HepG2 (cell line): ENCODE measurements around the gene TCN2. TPM values are rescaled to one million over a fixed set of nuclear protein-coding genes. Genes with fewer than 3 reads are reported as not detected.

Source experiments
- ATAC-seq: fragments of 200-7000 bp; cut with Tn5 transposase; 3 replicates; pipeline ENCODE4 v1.9.1; 2020; ENCODE audit warnings: mild to moderate bottlenecking, moderate library complexity
- BruUV-seq: library from RNA; stranded (reverse); fragments of 400-500 nt; replicated peaks from 2 replicates; lab custom pipeline; 2021; lab: Mats Ljungman, UMichigan
- CTCF ChIA-PET: fragments of 300-600 bp; formaldehyde crosslinking; extraction: SDS; loops from one replicate; lab custom pipeline; 2021; ENCODE audit warnings: low total read pairs, inconsistent platforms, low intra/inter-chr PET ratio; lab: Yijun Ruan, JAX
- POLR2A ChIA-PET: fragments of 350-600 bp; sonication (Branson Sonifier 250); formaldehyde crosslinking; loops from one replicate; lab custom pipeline; 2020; ENCODE audit warnings: antibody characterized with exemption, inconsistent platforms; lab: Yijun Ruan, JAX
- DNase-seq: peaks from one replicate; pipeline ENCODE4 v3.0.0-alpha.2; 2015; ENCODE audit warnings: low spot score
- FAIRE-seq: peaks from 3 replicates; lab custom pipeline; 2011; peaks lifted over from hg19 to GRCh38; lab: Jason Lieb, UNC
- H2AFZ ChIP-seq: one replicate; pipeline ENCODE4 v1.6.1; 2011; ENCODE audit warnings: low read length, inconsistent platforms
- H3K27ac ChIP-seq: fragments of 300-600 bp; 3 replicates; pipeline ENCODE4 v1.8.0; 2011; ENCODE audit warnings: mixed run types, mild to moderate bottlenecking, mixed read lengths, low read length, inconsistent platforms; ENCODE audit not compliant: insufficient read depth; ENCODE audit errors: extremely low read length
- H3K27me3 ChIP-seq, 2 experiments: fragments of 200-600 bp in 1 of 2; 2 replicates in 1 of 2; 3 replicates in 1 of 2; pipeline versions ENCODE4 v1.6.0 to v1.8.0; 2011; ENCODE audit warnings: low read length in 2 of 2, mild to moderate bottlenecking in 2 of 2, moderate library complexity in 2 of 2, inconsistent platforms in 1 of 2; ENCODE audit not compliant: insufficient read depth in 2 of 2, control insufficient read depth in 1 of 2
- H3K36me3 ChIP-seq, 2 experiments: fragments of 200-600 bp in 1 of 2; replicated peaks in 1 of 2; 2 replicates in 1 of 2; 3 replicates in 1 of 2; pipeline versions ENCODE4 v1.5.1 to v1.8.0; 2011; ENCODE audit warnings: low read length in 2 of 2, inconsistent platforms in 1 of 2; ENCODE audit not compliant: insufficient read depth in 2 of 2, control insufficient read depth in 1 of 2
- H3K4me1 ChIP-seq: 2 replicates; pipeline ENCODE4 v1.5.1; 2012; ENCODE audit warnings: low read length, inconsistent platforms; ENCODE audit not compliant: insufficient read depth
- H3K4me2 ChIP-seq: 2 replicates; pipeline ENCODE4 v1.6.0; 2011; ENCODE audit warnings: low read depth, low read length, inconsistent platforms
- H3K4me3 ChIP-seq, 3 experiments: fragments of 200-600 bp in 1 of 3; sonication (generic), shearing (Covaris generic) in 1 of 3; replicated peaks in 1 of 3; 2 replicates each; pipeline ENCODE4 v1.5.1; 2011 to 2016; ENCODE audit warnings: low read length in 3 of 3, inconsistent platforms in 2 of 3, low read depth in 2 of 3, mild to moderate bottlenecking in 2 of 3, control low read depth in 1 of 3, mixed read lengths in 1 of 3; ENCODE audit not compliant: insufficient read depth in 1 of 3
- H3K79me2 ChIP-seq: one replicate; pipeline ENCODE4 v1.6.1; 2011; ENCODE audit warnings: low read length, inconsistent platforms; ENCODE audit not compliant: insufficient read depth
- H3K9ac ChIP-seq: 2 replicates; pipeline ENCODE4 v1.6.0; 2011; ENCODE audit warnings: mild to moderate bottlenecking, low read depth, low read length, inconsistent platforms; ENCODE audit not compliant: insufficient read depth
- H3K9me3 ChIP-seq: 2 replicates; pipeline ENCODE4 v1.5.1; 2012; ENCODE audit warnings: mild to moderate bottlenecking, low read length
- H4K20me1 ChIP-seq: 2 replicates; pipeline ENCODE4 v1.6.0; 2011; ENCODE audit warnings: inconsistent platforms, mild to moderate bottlenecking, low read length, moderate library complexity; ENCODE audit not compliant: insufficient read depth
- KDM3A ChIP-seq: IDR thresholded peaks from 2 replicates; pipeline ENCODE4 v1.6.1; 2018; ENCODE audit warnings: low read depth, missing compliant biosample characterization
- KDM4B ChIP-seq: sonication (generic); formaldehyde crosslinking; IDR thresholded peaks from 2 replicates; pipeline ENCODE4 v1.4.0; 2020; ENCODE audit warnings: missing genetic modification reagents
- NFE2L1 ChIP-seq: sonication (generic); formaldehyde crosslinking; IDR thresholded peaks from 2 replicates; pipeline ENCODE4 v1.4.0; 2020; ENCODE audit warnings: missing genetic modification reagents, mild to moderate bottlenecking, borderline replicate concordance
- PTBP1 ChIP-seq: fragments of 200-400 bp; formaldehyde crosslinking; IDR thresholded peaks from 2 replicates; pipeline ENCODE4 v1.6.1; 2018; ENCODE audit warnings: low read length, low read depth; ENCODE audit not compliant: poor library complexity, severe bottlenecking
- RORA ChIP-seq: sonication (generic); formaldehyde crosslinking; IDR thresholded peaks from 2 replicates; pipeline ENCODE4 v1.5.0; 2020; ENCODE audit warnings: mild to moderate bottlenecking, missing genetic modification reagents, moderate library complexity
- TSC22D2 ChIP-seq: sonication (generic); formaldehyde crosslinking; IDR thresholded peaks from 2 replicates; pipeline ENCODE4 v1.5.1; 2020; ENCODE audit warnings: missing genetic modification reagents, mild to moderate bottlenecking, borderline replicate concordance
- ZNF326 ChIP-seq: sonication (generic); formaldehyde crosslinking; IDR thresholded peaks from 2 replicates; pipeline ENCODE4 v1.4.0; 2020; ENCODE audit warnings: missing genetic modification reagents, borderline replicate concordance
- ZNF562 ChIP-seq: sonication (generic); formaldehyde crosslinking; IDR thresholded peaks from 2 replicates; pipeline ENCODE4 v1.8.0; 2022; ENCODE audit warnings: missing genetic modification reagents, borderline replicate concordance
- ZNF674 ChIP-seq: sonication (generic); formaldehyde crosslinking; IDR thresholded peaks from 2 replicates; pipeline ENCODE4 v1.5.0; 2020; ENCODE audit warnings: low read depth, mild to moderate bottlenecking, missing genetic modification reagents
- ZNF724P ChIP-seq: sonication (generic); formaldehyde crosslinking; IDR thresholded peaks from 2 replicates; pipeline ENCODE4 v1.8.0; 2022; ENCODE audit warnings: missing genetic modification reagents, borderline replicate concordance
- whole genome bisulfite sequencing: methylation state at CpG from one replicate; pipeline ENCODE4 v1.1.6; 2017; ENCODE audit warnings: low lambda C conversion rate; 5-methylcytosine and 5-hydroxymethylcytosine counted together
- in situ Hi-C: cut with HindIII; loops from 2 replicates; pipeline ENCODE4 v1.10.0; 2017; ENCODE audit warnings: low pct_unique_long_range_greater_than_20kb; ENCODE audit not compliant: extremely low pct_ligation_motif_present
- intact Hi-C: fragments of 100-400 bp; cut with micrococcal nuclease; formaldehyde crosslinking; loops from one replicate; pipeline ENCODE4 v1.10.0; 2022; ENCODE audit not compliant: unreplicated experiment
- polyA plus RNA-seq, 8 experiments: library from polyadenylated mRNA; depleted of rRNA in 3 of 8; stranded (reverse) in 7 of 8; unstranded in 1 of 8; fragments of >200 nt; fragmentation: Illumina TruSeq in 4 of 8; extraction: Trizol in 4 of 8; gene quantifications; 2 replicates each; pipeline versions ENCODE4 v1.2.1 to v1.2.3, GENCODE V29; 2011 to 2016; ENCODE audit warnings: low read depth in 4 of 8, missing spikeins in 1 of 8, mixed read lengths in 1 of 8; ENCODE audit not compliant: insufficient read depth in 1 of 8
- total RNA-seq, 5 experiments: library from RNA; depleted of rRNA; stranded (reverse); fragments of >200 nt; fragmentation: Illumina TruSeq; extraction: Trizol; gene quantifications; 2 replicates each; pipeline ENCODE4 v1.2.3, GENCODE V29; 2016; ENCODE audit warnings: low read depth in 1 of 5
- TF ChIP-seq, protein P1 (sequence below): sonication (generic); formaldehyde crosslinking; IDR thresholded peaks from 2 replicates; pipeline ENCODE4; 2020; ENCODE audit warnings: missing genetic modification reagents, mild to moderate bottlenecking, borderline replicate concordance
- TF ChIP-seq, protein P2 (sequence below): sonication (generic); formaldehyde crosslinking; IDR thresholded peaks from 2 replicates; pipeline ENCODE4 v1.4.0; 2020; ENCODE audit warnings: mild to moderate bottlenecking, missing genetic modification reagents
- TF ChIP-seq, protein P3 (sequence below): sonication (generic); formaldehyde crosslinking; conservative IDR thresholded peaks from 2 replicates; pipeline ENCODE4 v1.4.0; 2020; ENCODE audit warnings: missing genetic modification reagents
- TF ChIP-seq, protein P4 (sequence below): IDR thresholded peaks from 2 replicates; pipeline ENCODE4 v1.6.1; 2016
- TF ChIP-seq, protein P5 (sequence below): sonication (generic); formaldehyde crosslinking; IDR thresholded peaks from 2 replicates; pipeline ENCODE4 v1.4.0; 2020; ENCODE audit warnings: missing genetic modification reagents, borderline replicate concordance

Gene TCN2
- total and polyA plus RNA-seq, 2 of the 13 experiments (the other 11 are each of a cell fraction or from before 2014, with no cell fraction given): 0.29 to 0.31 TPM

DNA sequence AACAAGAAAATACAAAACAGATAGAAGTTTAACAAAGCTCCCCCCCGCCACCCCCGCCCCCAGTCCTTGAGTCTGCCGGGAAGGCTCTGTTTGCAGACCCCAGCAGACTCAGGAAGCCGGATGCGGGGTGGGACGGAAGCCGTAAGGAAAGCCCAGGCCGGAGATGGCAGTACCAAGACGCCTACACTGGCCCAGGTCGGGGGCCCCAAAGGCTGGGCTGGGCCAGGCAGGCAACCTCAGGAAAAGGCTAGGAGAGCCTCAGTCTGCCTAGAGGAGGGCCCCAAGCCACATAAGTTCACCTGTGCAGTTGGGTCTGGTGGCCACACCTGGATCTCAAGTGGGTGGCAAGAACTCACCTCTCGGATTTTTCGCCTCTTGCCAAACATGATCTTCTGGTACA is 28.5 kb upstream of the TCN2 start (continued):
- TF ChIP-seq, protein P1, sequence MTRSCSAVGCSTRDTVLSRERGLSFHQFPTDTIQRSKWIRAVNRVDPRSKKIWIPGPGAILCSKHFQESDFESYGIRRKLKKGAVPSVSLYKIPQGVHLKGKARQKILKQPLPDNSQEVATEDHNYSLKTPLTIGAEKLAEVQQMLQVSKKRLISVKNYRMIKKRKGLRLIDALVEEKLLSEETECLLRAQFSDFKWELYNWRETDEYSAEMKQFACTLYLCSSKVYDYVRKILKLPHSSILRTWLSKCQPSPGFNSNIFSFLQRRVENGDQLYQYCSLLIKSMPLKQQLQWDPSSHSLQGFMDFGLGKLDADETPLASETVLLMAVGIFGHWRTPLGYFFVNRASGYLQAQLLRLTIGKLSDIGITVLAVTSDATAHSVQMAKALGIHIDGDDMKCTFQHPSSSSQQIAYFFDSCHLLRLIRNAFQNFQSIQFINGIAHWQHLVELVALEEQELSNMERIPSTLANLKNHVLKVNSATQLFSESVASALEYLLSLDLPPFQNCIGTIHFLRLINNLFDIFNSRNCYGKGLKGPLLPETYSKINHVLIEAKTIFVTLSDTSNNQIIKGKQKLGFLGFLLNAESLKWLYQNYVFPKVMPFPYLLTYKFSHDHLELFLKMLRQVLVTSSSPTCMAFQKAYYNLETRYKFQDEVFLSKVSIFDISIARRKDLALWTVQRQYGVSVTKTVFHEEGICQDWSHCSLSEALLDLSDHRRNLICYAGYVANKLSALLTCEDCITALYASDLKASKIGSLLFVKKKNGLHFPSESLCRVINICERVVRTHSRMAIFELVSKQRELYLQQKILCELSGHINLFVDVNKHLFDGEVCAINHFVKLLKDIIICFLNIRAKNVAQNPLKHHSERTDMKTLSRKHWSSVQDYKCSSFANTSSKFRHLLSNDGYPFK (CRISPR knock-in tag): no peak
- TF ChIP-seq NFE2L1 (CRISPR knock-in tag): no peak
- TF ChIP-seq ZNF326: no peak
- no peak for TF ChIP-seq ZNF674
- no peak for TF ChIP-seq ZNF562 (CRISPR knock-in tag)
- TF ChIP-seq, protein P2, sequence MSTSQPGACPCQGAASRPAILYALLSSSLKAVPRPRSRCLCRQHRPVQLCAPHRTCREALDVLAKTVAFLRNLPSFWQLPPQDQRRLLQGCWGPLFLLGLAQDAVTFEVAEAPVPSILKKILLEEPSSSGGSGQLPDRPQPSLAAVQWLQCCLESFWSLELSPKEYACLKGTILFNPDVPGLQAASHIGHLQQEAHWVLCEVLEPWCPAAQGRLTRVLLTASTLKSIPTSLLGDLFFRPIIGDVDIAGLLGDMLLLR (CRISPR knock-in tag): no peak
- no peak for TF ChIP-seq ZNF724P
- no peak for TF ChIP-seq KDM4B

DNA sequence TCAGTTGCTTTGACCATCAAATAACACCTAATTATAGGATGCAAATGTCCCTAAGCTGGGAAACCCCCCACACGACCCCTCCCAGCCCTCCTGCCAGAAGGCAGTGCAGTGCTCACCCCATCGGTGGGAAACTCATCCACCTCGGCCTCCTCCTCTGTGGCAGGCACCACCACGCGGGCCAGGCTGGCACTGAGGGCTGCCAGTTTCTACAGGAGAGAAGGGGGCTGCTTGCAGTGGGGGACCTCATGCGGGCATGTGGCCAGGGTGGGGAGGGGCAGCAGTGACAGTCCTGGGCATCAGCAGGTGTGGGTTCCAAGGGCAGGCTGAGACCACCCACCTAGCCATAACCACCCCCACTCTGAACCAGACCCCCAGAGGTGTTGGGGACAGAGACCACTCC is 26.1 kb upstream of the TCN2 start:
- H3K36me3 ChIP-seq: peaks cover 53 to 94% of the 10 kb centered on the region in 2 experiments
- H3K4me1 ChIP-seq: no peaks in the 10 kb centered on the region
- no peaks in the 10 kb centered on the region for H3K27me3 ChIP-seq
- H3K9ac ChIP-seq: no peak overlapping the region
- FAIRE-seq (no peak), DNase-seq (no peak), ATAC-seq (no peak)
- intact Hi-C loops: no loop called here
- 94% methylated on average over 6 of the region's 6 CpGs for WGBS
- no peaks in the 10 kb centered on the region for H3K79me2 ChIP-seq
- H3K9me3 ChIP-seq: no peaks in the 10 kb centered on the region
- no peak overlapping the region for H3K27ac ChIP-seq
- no peak overlapping the region for H3K4me3 ChIP-seq
- no peak overlapping the region for H2AFZ ChIP-seq
- in situ Hi-C loops: no loop called here
- no peak overlapping the region for H3K4me2 ChIP-seq
- BruUV-seq: no TSS peak
- H4K20me1 ChIP-seq: no peaks in the 10 kb centered on the region
- POLR2A ChIA-PET: interaction anchor here (0.6 kb wide), 1 partner anchor 12 kb away, joined by 5 read pairs; no protein-coding TSS in a partner anchor
- CTCF ChIA-PET: no interaction called here
- TF ChIP-seq PTBP1 (no peak), TSC22D2 (no peak), RORA (CRISPR knock-in tag) (no peak), KDM3A (CRISPR knock-in tag) (no peak)
- TF ChIP-seq, protein P3, sequence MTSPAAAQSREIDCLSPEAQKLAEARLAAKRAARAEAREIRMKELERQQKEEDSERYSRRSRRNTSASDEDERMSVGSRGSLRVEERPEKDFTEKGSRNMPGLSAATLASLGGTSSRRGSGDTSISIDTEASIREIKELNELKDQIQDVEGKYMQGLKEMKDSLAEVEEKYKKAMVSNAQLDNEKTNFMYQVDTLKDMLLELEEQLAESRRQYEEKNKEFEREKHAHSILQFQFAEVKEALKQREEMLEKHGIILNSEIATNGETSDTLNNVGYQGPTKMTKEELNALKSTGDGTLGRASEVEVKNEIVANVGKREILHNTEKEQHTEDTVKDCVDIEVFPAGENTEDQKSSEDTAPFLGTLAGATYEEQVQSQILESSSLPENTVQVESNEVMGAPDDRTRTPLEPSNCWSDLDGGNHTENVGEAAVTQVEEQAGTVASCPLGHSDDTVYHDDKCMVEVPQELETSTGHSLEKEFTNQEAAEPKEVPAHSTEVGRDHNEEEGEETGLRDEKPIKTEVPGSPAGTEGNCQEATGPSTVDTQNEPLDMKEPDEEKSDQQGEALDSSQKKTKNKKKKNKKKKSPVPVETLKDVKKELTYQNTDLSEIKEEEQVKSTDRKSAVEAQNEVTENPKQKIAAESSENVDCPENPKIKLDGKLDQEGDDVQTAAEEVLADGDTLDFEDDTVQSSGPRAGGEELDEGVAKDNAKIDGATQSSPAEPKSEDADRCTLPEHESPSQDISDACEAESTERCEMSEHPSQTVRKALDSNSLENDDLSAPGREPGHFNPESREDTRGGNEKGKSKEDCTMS (CRISPR knock-in tag): no peak
- TF ChIP-seq, protein P4, sequence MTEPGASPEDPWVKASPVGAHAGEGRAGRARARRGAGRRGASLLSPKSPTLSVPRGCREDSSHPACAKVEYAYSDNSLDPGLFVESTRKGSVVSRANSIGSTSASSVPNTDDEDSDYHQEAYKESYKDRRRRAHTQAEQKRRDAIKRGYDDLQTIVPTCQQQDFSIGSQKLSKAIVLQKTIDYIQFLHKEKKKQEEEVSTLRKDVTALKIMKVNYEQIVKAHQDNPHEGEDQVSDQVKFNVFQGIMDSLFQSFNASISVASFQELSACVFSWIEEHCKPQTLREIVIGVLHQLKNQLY (CRISPR knock-in tag): no peak
- TF ChIP-seq, protein P5, sequence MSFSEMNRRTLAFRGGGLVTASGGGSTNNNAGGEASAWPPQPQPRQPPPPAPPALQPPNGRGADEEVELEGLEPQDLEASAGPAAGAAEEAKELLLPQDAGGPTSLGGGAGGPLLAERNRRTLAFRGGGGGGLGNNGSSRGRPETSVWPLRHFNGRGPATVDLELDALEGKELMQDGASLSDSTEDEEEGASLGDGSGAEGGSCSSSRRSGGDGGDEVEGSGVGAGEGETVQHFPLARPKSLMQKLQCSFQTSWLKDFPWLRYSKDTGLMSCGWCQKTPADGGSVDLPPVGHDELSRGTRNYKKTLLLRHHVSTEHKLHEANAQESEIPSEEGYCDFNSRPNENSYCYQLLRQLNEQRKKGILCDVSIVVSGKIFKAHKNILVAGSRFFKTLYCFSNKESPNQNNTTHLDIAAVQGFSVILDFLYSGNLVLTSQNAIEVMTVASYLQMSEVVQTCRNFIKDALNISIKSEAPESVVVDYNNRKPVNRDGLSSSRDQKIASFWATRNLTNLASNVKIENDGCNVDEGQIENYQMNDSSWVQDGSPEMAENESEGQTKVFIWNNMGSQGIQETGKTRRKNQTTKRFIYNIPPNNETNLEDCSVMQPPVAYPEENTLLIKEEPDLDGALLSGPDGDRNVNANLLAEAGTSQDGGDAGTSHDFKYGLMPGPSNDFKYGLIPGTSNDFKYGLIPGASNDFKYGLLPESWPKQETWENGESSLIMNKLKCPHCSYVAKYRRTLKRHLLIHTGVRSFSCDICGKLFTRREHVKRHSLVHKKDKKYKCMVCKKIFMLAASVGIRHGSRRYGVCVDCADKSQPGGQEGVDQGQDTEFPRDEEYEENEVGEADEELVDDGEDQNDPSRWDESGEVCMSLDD (CRISPR knock-in tag): no peak
